GM18520 (cell line): ENCODE data around the gene LRP1.
"Not testable (repeated sequence)": the region's sequence is repeated elsewhere in the genome, so short reads cannot be mapped to it uniquely, and the experiment has no call there.

ENCODE experiments used
- ATAC-seq: cut with Tn5 transposase; IDR thresholded peaks from one replicate; pipeline ENCODE4 v1.9.1; 2021; ENCODE audit not compliant: unreplicated experiment

LRP1 gene

DNA sequence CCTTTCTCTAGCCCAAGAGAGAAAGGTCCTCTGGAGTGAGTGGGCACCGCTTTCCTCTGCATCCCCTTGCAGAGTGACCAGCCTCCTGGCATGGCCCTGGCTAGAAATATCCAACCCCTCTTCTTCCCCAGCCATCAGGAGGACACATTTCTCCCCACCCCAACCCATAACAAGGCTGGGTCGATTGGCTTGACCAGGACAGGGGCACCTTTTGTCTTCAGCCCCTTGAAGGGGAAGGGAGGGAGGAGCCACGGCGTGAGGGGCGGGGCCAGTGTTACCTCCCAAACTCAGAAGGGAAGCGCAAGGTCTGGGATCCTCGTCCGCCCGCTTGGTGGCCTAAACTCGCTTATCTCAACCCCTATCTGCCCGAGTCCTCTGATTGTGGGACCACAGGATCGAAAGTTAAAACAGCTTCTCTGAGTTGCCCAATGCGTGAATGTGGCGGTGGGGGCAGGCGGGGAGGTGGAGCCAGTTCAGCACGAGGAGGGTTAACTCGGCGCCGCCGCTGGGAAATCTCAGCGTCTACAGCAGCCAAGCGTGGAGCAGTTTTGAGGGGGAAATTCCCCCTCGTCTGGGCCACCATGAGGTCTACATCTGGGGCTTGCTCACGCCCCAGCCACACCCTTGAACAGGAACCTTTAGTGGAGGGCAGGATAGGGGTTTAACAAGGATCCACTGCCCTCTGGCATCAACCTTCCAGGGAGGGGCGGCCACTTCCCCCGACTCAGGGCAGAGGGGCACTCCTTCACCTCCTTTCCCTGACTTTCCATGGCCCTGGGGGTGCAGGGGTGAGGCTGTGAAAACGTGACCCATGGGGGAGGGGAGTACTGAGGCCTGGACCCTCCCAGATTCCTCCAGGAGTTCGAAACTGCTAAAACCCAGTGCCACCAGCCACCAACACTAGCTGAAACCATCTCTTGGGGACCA is 17.9 kb upstream of the LRP1 start:
- peak; percentile 40 for ATAC-seq

DNA sequence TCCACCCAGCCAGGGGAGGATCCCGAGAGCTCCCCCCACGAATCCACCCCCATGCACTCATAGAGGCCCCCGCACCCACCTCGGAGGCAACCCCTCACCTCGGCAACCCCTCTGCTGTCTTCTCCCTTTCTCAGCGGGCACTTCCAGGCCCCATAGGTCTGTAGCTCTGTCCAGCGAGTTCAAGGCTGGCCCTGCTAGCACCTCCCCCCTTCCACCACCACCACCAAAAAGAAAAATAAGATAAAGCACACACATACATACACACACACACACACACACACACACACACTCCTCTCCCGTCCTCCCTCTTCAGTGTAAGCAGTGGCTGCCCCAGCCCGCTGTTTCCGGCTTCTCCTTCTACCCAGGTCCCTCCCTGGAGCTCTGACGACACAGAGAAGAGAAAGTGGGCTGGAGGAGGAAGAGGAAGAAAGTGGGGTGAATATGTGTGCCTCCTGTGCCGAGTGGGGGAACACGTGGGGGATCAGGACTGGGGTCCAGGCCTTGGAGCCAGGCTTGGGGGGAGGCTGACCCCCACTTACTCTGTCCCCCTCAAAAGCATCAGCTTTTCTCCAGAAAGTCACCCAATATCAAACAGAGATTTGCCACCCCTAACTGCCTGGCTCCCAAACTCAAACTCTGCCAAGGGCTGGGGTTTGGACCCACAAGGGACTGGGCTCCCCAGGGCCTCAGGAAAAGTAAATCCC is 17.1 kb upstream of the LRP1 start, which contains the start of gene STAT6:
Gene STAT6, minus strand, starts transcription at position 332 of the 704 bp plus-strand sequence. CDS start 3,084 bp downstream, outside the sequence.
- ATAC-seq = peak; percentile 37

DNA sequence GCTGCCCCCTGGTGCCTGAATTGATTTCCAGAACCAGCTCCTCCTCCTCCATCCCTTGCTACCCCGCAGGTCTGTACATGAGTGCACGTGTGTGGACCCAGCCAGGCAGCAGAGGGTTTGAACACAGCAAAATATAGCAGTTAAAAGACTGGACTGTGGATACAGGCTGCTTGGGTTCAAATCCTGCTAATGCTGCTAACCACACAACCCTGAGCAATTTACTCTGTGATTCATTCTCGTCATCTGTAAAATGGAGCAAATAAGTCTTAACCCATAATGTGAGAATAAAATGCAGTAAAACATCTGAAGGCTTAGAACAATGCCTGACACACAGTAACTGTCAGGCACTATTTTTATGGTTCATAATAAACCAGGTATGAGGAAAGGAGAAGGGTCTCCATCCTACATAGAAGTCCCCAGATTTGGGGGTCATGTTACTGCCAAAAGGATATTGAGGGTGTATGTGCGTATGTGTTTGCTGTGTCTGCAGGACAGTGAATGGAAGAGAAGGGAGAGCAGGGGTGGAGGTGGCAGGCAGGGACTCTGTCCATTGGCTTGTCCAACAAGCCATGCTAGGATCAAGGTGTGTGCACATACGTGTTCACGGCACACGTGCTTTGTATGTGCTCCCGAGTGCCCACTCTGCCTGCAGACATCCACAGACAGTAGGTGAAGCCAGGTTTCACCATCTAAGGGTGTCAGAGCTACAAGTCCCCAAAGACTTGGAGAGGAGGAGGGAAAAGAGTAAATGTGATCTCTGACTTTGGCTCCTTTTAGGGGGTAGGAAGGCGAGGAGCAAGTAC is 15.6 kb upstream of the LRP1 start:
- ATAC-seq = peak; percentile 42

DNA sequence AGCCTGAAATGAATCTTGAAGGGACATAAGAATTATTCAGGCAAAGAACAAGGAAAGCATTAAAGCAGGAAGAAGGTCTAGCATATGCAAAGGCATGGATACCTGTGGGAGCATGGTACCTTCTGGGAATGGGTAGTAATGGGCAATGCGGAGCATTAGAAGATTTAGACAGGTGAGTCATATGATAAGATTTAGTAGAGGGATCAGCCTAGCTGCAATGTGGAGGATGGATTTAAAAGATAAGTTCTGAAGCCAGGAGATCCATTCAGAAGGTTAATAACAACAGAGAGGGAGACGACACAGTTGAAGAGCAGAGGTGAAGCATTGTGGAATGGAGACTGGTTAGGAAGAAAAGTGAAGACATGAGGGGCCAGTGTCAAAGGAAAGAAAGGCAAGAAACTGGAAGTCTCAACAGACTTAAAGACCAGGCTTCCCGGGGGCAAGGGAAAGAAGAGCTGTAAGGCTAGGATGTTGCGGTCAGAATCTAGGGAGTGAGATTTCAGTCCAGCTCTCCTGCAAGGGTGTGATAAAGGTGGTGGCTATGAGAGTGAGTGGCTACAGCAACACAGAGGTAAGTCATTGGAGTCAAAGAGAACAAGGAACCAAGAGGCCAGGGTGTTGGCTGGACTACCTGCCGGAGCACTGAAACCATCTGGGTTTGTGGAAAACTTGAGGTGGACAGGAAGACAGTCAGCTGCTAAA is 11.6 kb upstream of the LRP1 start:
- no peak for ATAC-seq

DNA sequence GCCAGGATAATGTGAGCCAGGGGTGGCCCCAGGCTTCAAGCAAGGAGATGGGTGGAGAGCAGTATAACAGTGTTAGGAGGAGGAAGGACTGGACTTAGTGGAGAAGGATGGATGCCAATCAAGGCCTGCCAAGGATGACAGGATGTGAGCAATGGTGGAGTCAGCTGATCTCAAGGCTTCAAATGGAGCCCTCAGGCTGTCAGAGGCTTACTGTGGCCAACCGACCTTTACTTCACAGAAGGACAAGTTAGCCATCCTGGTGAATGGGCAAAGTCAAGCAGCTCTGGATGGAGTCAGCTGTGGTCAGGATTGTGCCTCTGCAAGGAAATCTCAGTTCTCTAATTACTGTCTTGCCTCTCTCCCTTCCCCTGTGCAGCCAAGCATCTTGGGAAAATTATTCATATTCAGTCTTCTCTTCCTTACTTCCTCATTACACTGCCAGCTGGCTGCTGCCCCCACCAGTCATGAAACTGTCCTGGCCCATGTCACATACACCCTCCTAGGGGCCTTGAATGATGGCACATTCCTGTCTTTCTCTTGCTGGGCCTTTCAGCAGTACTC is 9.5 kb upstream of the LRP1 start:
- no peak for ATAC-seq

DNA sequence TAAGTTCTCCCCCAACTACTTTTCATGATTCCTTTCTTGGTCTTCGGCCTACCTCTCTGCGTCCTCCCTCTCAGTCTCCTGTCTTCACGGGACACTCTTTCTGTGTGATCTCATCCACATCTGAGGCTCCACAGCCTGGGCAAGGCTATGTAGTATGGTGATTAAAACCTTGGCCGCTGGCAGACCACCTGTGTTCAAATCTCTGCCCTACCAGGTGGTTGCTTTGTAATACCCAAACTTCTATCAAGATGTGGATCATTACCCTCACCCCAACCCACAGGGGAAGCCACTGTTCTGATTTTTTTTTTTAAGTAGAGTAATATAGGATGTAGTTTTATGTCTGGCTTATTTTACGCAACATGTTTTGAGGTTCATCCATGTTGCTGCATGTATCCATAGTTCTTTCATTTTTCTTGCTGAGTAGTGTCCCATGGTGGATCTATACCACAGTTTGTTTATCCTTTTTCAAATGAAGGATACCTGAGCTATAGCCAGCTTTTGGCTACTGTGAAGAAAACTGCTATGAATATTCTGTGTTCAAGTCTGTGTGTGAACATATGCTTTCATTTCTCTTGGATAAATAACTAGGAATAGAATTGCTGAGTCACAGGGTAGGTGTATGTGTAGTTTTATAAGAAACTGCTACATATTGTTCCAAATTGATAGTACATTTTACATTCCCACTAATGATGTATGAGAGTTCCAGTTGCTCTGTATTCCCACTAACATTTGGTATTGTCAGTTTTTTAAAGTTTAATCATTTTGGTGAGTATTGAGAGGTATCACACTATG is 8.8 kb upstream of the LRP1 start:
- no peak for ATAC-seq

DNA sequence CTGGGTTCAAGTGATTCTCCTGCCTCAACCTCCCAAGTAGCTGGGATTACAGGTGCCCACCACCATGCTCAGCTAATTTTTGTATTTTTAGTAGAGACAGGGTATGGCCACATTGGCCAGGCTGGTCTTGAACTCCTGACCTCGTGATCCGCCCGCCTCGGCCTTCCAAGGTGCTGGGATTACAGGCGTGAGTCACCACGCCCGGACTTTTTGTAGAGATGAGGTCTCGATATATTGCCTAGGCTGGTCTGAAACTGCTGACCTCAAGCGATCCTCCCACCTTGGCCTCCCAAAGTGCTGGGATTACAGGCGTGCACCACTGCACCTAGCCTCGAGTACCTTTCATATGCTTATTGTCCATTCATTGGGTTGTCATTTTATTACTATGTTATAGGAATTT is 7.6 kb upstream of the LRP1 start:
- ATAC-seq = not testable (repeated sequence)

DNA sequence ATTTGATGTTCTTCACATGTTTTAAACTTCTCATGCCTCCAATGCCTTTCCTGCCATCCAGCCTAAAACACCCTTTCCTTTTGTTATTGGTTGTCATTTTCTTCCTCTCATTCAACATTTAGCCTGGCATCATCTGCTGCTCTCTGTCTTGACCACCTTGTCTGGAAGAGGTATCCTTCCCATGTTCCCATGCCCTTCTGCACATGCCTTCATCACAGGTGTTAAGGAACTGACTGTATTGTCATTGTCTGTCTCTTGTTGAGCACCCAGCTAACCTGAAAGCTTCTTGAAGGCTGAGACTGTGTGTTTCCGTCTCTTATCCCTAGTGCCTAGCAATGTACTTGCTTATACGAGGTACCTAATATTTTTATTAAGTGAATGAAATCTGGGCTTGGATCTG is 4.5 kb upstream of the LRP1 start:
- ATAC-seq = no peak

DNA sequence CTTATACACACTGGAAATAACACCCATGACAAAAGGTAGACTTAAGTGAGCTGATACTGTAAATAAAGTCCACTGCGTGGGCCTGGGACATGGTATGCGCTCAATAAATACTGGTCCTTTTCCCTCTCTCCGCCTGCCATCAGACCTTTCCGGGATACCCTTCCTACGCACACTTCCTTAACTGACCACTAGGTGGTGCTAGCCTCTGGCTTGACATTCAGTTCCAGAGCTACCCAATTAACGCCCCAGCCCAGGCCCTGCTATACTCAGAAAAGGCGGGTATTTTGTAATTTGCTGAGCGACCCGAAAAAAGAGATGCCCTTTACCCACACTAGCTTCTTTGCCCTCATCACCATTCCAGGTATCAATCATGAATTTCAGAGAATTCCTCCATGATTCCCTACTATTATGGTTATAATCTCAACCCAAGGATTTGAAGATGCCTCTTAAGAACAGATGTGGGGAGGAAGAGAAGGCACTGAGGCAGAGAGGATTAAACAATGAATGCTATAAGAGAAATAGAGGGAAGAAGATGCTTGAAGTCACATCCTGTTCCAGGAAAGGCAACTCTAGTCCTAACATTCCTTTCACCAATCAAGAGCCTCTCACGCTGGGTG is 3.9 kb upstream of the LRP1 start:
- ATAC-seq = no peak

DNA sequence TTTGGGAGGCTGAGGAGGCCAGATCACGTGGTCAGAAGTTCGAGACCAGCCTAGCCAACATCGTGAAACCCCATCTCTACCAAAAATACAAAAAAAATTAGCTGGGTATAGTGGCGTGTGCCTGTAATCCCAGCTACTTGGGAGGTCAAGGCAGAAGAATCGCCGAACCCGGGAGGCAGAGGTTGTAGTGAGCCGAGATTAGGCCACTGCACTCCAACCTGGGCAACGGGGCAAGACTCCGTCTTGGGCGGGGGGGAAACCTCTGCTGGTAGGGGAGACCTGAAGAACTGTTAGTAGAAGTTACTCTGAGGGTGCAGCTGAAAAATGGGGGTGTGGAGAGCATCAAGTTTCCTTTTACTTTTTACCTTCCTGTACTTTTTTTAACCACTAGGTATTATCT is 2.2 kb upstream of the LRP1 start:
- ATAC-seq = no peak

DNA sequence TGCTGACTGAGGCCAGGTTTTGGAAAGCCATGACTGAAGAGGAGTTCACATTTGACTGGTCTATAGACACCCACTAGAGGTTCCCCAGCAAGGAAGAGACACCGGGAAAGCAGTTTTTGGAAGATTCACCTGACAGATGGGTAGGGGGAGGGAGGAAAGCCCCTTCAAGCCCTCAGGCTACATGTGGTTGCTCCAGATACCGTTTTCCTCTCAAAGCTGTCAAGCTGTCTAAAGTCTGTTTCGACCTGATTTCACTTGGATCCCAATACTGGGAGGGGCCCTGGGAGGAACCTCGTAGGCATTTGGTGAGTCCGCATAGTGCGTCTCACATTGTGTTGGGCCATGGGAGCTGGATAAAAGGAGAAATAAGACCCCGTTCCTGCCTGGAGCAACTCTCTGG is 1.7 kb upstream of the LRP1 start:
- ATAC-seq = no peak

DNA sequence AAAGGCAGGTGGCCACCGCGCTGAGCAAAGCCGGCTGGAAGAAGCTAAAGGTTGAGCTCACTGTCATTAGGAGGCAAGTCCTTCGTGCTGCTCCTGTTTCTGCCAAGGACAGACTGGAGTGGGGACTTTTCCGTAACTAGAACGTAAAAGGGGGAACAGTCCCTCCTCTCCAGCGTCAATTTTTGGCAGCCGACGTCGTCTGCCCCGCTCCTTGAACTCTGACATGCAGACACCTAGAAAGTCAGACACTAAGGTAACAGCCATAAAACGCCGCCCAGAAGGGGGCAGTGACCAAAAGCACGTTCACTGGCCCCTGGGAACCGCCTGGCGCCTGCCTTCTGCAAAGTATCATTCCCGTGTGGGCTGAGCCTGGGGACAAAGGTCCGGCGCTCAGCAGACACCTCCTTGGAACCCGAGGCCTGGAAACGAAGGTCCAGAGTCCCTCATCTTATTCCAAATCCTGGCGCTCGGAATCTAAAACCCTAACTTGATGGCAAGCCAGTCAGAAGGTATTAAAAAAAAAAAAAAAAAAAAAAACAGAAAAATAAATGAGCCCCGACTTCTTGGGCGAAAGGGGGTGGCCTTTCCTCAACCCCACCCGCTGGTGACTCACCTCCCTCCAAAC is 1.1 kb upstream of the LRP1 start:
- no peak for ATAC-seq

DNA sequence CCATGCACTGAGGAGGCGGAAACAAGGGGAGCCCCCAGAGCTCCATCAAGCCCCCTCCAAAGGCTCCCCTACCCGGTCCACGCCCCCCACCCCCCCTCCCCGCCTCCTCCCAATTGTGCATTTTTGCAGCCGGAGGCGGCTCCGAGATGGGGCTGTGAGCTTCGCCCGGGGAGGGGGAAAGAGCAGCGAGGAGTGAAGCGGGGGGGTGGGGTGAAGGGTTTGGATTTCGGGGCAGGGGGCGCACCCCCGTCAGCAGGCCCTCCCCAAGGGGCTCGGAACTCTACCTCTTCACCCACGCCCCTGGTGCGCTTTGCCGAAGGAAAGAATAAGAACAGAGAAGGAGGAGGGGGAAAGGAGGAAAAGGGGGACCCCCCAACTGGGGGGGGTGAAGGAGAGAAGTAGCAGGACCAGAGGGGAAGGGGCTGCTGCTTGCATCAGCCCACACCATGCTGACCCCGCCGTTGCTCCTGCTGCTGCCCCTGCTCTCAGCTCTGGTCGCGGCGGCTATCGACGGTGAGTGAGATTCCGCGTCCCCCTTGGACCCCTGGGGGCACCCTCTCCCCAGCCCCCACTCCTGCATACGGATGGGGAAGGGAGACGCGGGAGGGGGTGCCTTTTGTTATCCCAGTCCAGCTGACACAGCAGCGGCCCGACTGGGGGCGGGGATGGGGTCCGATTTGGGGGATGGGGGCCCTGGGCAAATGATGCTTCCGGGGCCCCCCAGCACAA is 400 bp downstream of the LRP1 start:
- ATAC-seq = no peak

DNA sequence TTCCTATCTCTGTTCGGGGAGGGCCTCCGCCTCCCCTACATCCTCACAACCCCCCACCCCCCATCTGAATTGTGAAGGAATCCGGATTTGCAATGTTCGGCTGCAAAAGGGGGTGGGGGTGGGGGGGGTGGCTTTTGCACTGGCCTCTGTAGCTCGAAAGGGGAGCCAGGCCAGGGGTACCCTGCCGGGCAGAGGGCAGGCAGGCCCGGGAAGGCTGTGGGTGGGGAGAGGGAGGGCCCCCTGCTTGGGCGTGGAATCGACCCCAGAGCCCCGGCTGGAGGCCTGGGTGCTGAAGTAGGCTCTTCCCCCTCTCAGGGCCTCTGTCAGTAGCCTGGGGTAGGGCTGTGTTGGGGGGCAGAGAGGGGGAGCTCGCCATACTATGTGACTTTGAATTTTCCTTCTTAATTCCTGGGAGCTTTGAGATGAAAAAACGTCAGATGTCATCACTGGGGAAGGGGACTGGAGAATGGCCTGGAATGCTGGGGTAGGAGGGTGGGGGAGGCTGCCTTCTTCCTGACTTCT is 1.1 kb downstream of the LRP1 start:
- no peak for ATAC-seq

DNA sequence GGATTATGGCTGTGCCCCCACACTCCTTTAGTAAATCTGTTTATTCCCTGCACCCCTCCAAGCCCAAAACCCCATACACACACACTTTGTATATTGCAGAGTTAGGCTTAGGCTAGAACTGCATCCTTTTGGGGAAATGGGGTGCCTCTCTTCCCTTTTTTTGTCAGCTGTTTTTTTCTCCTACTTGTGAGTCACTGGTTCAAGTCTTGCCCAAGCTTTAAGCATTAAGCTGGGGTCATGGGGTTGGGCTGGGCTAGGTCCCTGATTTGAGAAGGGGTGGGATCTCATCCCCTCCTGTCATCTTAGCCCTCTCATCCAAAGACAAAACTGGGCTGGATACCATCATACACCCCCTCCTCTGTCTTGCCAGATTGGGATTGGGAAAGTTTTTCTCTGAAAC is 1.6 kb downstream of the LRP1 start:
- ATAC-seq = no peak

DNA sequence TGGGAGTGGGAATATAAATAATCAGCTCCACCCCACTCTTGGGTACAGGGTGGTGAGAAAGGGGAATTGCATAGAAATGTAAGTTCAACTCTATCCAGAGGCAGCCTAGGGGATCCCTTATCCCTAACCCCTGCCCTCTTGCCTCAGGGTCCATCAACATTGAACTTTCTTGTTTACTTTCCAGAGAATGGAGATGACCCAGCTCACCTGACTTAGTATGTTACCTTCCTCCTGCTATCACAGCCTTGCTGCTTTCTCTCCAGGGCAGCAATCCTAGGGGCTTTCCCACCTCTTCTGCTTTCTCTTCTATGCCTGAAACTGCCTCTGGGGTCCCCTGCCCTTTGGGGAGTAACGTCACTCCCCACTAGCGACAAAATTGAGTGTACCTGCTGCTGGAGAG is 2.7 kb downstream of the LRP1 start:
- no peak for ATAC-seq

DNA sequence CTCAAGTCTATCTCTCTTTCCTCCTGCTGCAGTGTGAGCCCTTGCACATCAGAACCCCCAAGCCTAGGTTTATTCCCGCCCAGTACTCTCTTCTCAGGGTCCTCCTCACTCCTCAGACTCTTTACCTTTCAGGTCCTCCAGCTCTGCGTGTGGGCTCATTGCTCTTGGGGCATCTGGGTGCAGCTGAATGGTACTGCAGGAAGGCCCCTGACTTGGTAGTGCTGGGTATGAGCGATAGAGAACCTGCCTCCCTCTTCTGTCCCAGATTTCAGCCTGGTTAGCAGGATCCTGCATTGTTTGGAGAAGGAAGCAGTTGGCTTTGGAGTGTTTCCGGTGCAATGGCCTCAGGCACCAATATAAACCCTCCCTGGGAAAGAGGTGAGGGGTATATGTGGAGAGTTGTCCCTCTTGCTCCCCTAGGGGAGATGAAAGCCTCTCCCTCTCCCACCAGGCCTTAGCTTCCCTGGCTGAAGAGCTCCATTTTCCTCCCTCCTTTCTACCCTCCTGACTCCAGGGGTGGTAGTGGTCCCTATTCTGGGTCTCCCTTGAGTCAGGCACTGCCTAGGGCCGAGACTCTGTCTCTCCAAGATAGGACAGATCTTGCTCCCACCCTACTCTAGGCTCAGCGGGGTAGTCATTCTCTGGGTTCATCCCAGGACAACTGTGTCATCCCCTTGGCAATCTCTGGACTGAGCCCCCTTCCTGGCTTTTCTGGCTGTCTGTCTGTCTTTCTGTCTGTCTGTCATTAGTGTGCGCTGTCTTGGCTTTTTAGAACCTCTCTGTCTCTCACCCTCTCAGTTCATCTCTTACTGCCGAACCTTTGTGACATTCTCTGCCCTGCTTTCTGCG is 3.8 kb downstream of the LRP1 start:
- ATAC-seq = no peak
